Fibroblast of lung (primary cell): ENCODE data around the gene TNKS1BP1.

Source experiments
- EZH2 ChIP-seq: IDR thresholded peaks from 2 replicates; pipeline ENCODE4 v1.5.1; 2012; ENCODE audit warnings: low read length, control low read depth, mild to moderate bottlenecking; ENCODE audit errors: missing control alignments
- TF ChIP-seq, protein P1 (sequence below), 2 donors: IDR thresholded peaks in 1 of 2; conservative IDR thresholded peaks in 1 of 2; 1 replicate in 1 of 2; 2 replicates in 1 of 2; pipeline ENCODE4 v1.5.1; 2011 to 2012; ENCODE audit warnings: low read length in 2 of 2, control low read depth in 1 of 2, inconsistent platforms in 1 of 2, low read depth in 1 of 2, mild to moderate bottlenecking in 1 of 2

DNA sequence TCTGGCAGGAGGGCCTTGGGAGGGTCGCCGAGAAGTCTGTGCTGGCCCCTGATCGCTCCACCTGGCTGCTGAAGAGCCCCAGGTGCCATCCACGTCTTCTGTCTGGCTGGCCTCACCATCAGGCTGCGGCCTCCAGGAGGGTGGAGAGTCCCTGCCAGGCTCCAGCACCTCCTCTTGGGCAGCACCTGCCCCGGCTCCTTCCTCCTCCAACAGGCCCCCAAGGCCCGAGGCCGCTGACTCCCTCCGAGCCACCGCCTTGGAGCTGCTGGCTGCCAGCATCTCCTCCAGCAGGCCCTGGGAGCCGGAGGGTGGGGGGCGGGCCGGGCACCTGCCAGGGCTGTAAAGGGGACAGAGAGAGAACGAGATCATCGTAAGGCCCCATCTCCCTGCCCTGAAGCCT, 22.3 kb downstream of the TNKS1BP1 start:
- no peak for TF ChIP-seq EZH2
- TF ChIP-seq, protein P1, sequence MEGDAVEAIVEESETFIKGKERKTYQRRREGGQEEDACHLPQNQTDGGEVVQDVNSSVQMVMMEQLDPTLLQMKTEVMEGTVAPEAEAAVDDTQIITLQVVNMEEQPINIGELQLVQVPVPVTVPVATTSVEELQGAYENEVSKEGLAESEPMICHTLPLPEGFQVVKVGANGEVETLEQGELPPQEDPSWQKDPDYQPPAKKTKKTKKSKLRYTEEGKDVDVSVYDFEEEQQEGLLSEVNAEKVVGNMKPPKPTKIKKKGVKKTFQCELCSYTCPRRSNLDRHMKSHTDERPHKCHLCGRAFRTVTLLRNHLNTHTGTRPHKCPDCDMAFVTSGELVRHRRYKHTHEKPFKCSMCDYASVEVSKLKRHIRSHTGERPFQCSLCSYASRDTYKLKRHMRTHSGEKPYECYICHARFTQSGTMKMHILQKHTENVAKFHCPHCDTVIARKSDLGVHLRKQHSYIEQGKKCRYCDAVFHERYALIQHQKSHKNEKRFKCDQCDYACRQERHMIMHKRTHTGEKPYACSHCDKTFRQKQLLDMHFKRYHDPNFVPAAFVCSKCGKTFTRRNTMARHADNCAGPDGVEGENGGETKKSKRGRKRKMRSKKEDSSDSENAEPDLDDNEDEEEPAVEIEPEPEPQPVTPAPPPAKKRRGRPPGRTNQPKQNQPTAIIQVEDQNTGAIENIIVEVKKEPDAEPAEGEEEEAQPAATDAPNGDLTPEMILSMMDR (conservative IDR thresholded peaks at IDR 0.05 in 1 of 2, IDR thresholded peaks at IDR 0.05 in 1 of 2; ENCODE audit: low read depth in 1 of 2, low read length in 2 of 2) = no peak
